Stimulated activated naive CD8-positive, alpha-beta T cell treated with anti-CD3 and anti-CD28 coated beads, Interleukin-15, Interleukin-2, amounts not matched to agents 100 ng/mL and 50 ng/mL, for 24 hours (primary cell): ENCODE results near the gene DUSP21.
"Not testable (repeated sequence)": the region's sequence is repeated elsewhere in the genome, so short reads cannot be mapped to it uniquely, and the experiment has no call there.

ENCODE experiments used
- H3K27ac Mint-ChIP-seq: one replicate; pipeline ENCODE4 v1.8.0; 2021; ENCODE audit warnings: mild to moderate bottlenecking, mixed read lengths
- H3K27me3 Mint-ChIP-seq: one replicate; pipeline ENCODE4 v1.8.0; 2021; ENCODE audit warnings: mixed read lengths
- H3K36me3 Mint-ChIP-seq: one replicate; pipeline ENCODE4 v1.8.0; 2021; ENCODE audit warnings: low read depth, mixed read lengths
- H3K4me1 Mint-ChIP-seq: one replicate; pipeline ENCODE4 v1.8.0; 2021; ENCODE audit warnings: low read depth, mixed read lengths
- H3K4me3 Mint-ChIP-seq: one replicate; pipeline ENCODE4 v1.8.0; 2021; ENCODE audit warnings: mild to moderate bottlenecking, mixed read lengths
- H3K9me3 Mint-ChIP-seq: one replicate; pipeline ENCODE4 v1.8.0; 2021; ENCODE audit warnings: mixed read lengths

DUSP21 gene

GRCh38 chrX:44871931-44872820 is 28.4 kb downstream of the DUSP21 start:
- Mint-ChIP-seq H3K27me3 (no peaks in the 10 kb centered on the region), H3K36me3 (no peaks in the 10 kb centered on the region), H3K9me3 (no peaks in the 10 kb centered on the region), H3K4me1 (peaks cover 20% of the 10 kb centered on the region), H3K4me3 (peak overlapping the region; percentile 96), H3K27ac (peak overlapping the region; percentile 85)

- Mint-ChIP-seq H3K9me3 (no peaks in the 10 kb centered on the region), H3K4me1 (peaks cover 23% of the 10 kb centered on the region), H3K36me3 (no peaks in the 10 kb centered on the region), H3K4me3 (peak within 1 kb of the TSS; percentile 96), H3K27me3 (no peaks in the 10 kb centered on the region), H3K27ac (peak within 1 kb of the TSS; percentile 99)
These were observed 29.1 kb downstream of the DUSP21 start, which contains the start of gene KDM6A for GRCh38 chrX:44872821-44873414. TSS of gene KDM6A (plus strand) at chrX:44873188. CDS start at chrX:44873552, 364 bp downstream.

- Mint-ChIP-seq H3K4me1 (peaks cover 24% of the 10 kb centered on the region), H3K27me3 (no peaks in the 10 kb centered on the region), H3K4me3 (peak overlapping the region; percentile 96)
These were observed 29.8 kb downstream of the DUSP21 start for GRCh38 chrX:44873415-44874276.

GRCh38 chrX:44874420-44875184 is 30.8 kb downstream of the DUSP21 start:
- no peaks in the 10 kb centered on the region for H3K27me3 Mint-ChIP-seq
- H3K9me3 Mint-ChIP-seq, result no peaks in the 10 kb centered on the region
- peaks cover 2% of the 10 kb centered on the region for H3K36me3 Mint-ChIP-seq
- peak overlapping the region; percentile 99 for H3K27ac Mint-ChIP-seq
- peaks cover 27% of the 10 kb centered on the region for H3K4me1 Mint-ChIP-seq
- peak overlapping the region; percentile 96 for H3K4me3 Mint-ChIP-seq

More at GRCh38 chrX:44873415-44874276, 29.8 kb downstream of the DUSP21 start:
- Mint-ChIP-seq H3K9me3 (no peaks in the 10 kb centered on the region), H3K27ac (peak overlapping the region; percentile 99), H3K36me3 (no peaks in the 10 kb centered on the region)

GRCh38 chrX:44875185-44875489 is 31.3 kb downstream of the DUSP21 start:
- peaks cover 3% of the 10 kb centered on the region for H3K36me3 Mint-ChIP-seq

GRCh38 chrX:44876086-44876485 is 32.3 kb downstream of the DUSP21 start:
- H3K4me3 Mint-ChIP-seq, result peak overlapping the region; percentile 96
- H3K9me3 Mint-ChIP-seq, result no peaks in the 10 kb centered on the region
- no peak overlapping the region for H3K27ac Mint-ChIP-seq
- no peaks in the 10 kb centered on the region for H3K27me3 Mint-ChIP-seq
- peaks cover 3% of the 10 kb centered on the region for H3K36me3 Mint-ChIP-seq
- peaks cover 31% of the 10 kb centered on the region for H3K4me1 Mint-ChIP-seq

More at GRCh38 chrX:44875185-44875489, 31.3 kb downstream of the DUSP21 start:
- Mint-ChIP-seq H3K27ac (peak overlapping the region; percentile 99), H3K4me3 (peak overlapping the region; percentile 96), H3K27me3 (no peaks in the 10 kb centered on the region), H3K9me3 (no peaks in the 10 kb centered on the region), H3K4me1 (peaks cover 28% of the 10 kb centered on the region)

- Mint-ChIP-seq H3K36me3 (peaks cover 6% of the 10 kb centered on the region), H3K27ac (no peak overlapping the region), H3K27me3 (no peaks in the 10 kb centered on the region), H3K4me3 (no peak overlapping the region), H3K4me1 (peaks cover 32% of the 10 kb centered on the region), H3K9me3 (no peaks in the 10 kb centered on the region)
These were observed 32.9 kb downstream of the DUSP21 start for GRCh38 chrX:44876767-44877166.

GRCh38 chrX:44878780-44879179 is 35.0 kb downstream of the DUSP21 start:
- no peaks in the 10 kb centered on the region for H3K27me3 Mint-ChIP-seq
- peaks cover 6% of the 10 kb centered on the region for H3K36me3 Mint-ChIP-seq
- H3K9me3 Mint-ChIP-seq, result no peaks in the 10 kb centered on the region
- no peak overlapping the region for H3K4me3 Mint-ChIP-seq
- H3K4me1 Mint-ChIP-seq, result peaks cover 39% of the 10 kb centered on the region
- H3K27ac Mint-ChIP-seq, result no peak overlapping the region

GRCh38 chrX:44881549-44881948 is 37.7 kb downstream of the DUSP21 start:
- Mint-ChIP-seq H3K27me3 (no peaks in the 10 kb centered on the region), H3K9me3 (no peaks in the 10 kb centered on the region), H3K4me3 (no peak overlapping the region), H3K36me3 (peaks cover 6% of the 10 kb centered on the region), H3K27ac (no peak overlapping the region), H3K4me1 (peaks cover 37% of the 10 kb centered on the region)

- Mint-ChIP-seq H3K4me3 (no peak overlapping the region), H3K36me3 (peaks cover 6% of the 10 kb centered on the region), H3K27ac (no peak overlapping the region), H3K4me1 (peaks cover 33% of the 10 kb centered on the region), H3K9me3 (no peaks in the 10 kb centered on the region), H3K27me3 (no peaks in the 10 kb centered on the region)
These were observed 38.8 kb downstream of the DUSP21 start for GRCh38 chrX:44882635-44883034.

GRCh38 chrX:44884944-44885343 is 41.1 kb downstream of the DUSP21 start:
- Mint-ChIP-seq H3K4me3 (no peak overlapping the region), H3K9me3 (no peaks in the 10 kb centered on the region), H3K27me3 (no peaks in the 10 kb centered on the region), H3K27ac (no peak overlapping the region), H3K4me1 (peaks cover 36% of the 10 kb centered on the region), H3K36me3 (peaks cover 3% of the 10 kb centered on the region)

- H3K27ac Mint-ChIP-seq, result peak overlapping the region; percentile 65
- H3K27me3 Mint-ChIP-seq, result no peaks in the 10 kb centered on the region
- H3K4me3 Mint-ChIP-seq, result no peak overlapping the region
- H3K9me3 Mint-ChIP-seq, result no peaks in the 10 kb centered on the region
- peaks cover 37% of the 10 kb centered on the region for H3K4me1 Mint-ChIP-seq
- H3K36me3 Mint-ChIP-seq, result peaks cover 8% of the 10 kb centered on the region
These were observed 46.0 kb downstream of the DUSP21 start for GRCh38 chrX:44889824-44890223.

GRCh38 chrX:44890247-44890646 is 46.4 kb downstream of the DUSP21 start:
- H3K36me3 Mint-ChIP-seq, result peaks cover 9% of the 10 kb centered on the region
- H3K4me3 Mint-ChIP-seq, result no peak overlapping the region
- H3K4me1 Mint-ChIP-seq, result peaks cover 37% of the 10 kb centered on the region
- H3K27ac Mint-ChIP-seq, result peak overlapping the region; percentile 65
- no peaks in the 10 kb centered on the region for H3K9me3 Mint-ChIP-seq
- no peaks in the 10 kb centered on the region for H3K27me3 Mint-ChIP-seq

GRCh38 chrX:44890687-44891086 is 46.9 kb downstream of the DUSP21 start:
- H3K4me3 Mint-ChIP-seq, H3K27ac Mint-ChIP-seq, H3K27me3 Mint-ChIP-seq, H3K9me3 Mint-ChIP-seq: not testable (repeated sequence)
- peaks cover 13% of the 10 kb centered on the region for H3K36me3 Mint-ChIP-seq
- peaks cover 41% of the 10 kb centered on the region for H3K4me1 Mint-ChIP-seq
